OCI-M1 (cell line): Measurements from ENCODE around the gene COA1.

ENCODE experiments used
- DNase-seq: peaks from one replicate; lab custom pipeline; 2025; lab: John Stamatoyannopoulos, UW

COA1 gene

DNA sequence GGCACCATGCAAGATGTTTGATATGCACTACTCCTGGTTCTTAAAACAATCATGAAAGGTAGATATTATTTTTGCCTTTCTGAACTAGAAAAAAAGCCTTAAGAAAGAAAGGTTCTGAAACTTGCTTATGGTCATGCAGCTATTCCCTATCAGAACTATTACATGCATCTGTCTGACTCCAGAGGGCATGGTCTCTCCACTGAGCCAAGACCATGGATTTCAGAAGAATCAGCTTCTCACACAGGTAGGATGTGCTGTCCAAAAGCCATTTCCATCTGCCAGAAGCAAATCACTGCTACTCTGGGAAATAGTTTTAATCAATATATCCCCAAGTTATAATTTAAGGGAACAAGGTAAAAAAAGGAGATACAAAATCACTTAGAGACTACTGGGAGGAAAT is 77.0 kb downstream of the COA1 start:
- no peak for DNase-seq

DNA sequence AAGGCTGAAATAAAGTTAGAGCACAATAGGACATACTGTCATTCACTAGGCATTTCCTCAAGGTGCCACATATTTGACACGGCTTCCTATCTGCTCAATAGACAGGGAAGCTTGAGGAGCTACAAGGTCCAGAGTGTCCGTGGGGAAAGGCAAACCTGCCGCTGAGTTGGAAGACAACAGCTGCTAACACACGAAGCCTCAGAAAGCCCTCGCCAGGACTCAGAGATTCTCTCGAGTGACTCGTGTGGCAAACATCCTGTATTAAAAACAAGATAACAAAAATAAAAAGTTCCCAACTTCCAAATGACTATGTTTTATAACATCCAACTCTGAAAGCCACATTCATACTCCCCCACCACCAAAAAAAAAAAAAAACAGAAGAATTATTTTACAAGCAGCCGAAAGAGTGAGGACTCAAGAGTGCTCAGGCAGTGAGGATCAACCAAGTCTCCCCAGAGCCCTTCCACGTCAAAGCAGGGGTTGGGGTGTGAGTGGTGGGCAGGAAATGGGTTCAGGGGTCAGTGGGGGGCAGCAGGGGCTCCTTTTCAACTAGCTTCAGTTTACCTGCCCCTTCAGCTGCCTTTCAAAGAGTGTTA is 78.8 kb downstream of the COA1 start:
- DNase-seq: no peak

DNA sequence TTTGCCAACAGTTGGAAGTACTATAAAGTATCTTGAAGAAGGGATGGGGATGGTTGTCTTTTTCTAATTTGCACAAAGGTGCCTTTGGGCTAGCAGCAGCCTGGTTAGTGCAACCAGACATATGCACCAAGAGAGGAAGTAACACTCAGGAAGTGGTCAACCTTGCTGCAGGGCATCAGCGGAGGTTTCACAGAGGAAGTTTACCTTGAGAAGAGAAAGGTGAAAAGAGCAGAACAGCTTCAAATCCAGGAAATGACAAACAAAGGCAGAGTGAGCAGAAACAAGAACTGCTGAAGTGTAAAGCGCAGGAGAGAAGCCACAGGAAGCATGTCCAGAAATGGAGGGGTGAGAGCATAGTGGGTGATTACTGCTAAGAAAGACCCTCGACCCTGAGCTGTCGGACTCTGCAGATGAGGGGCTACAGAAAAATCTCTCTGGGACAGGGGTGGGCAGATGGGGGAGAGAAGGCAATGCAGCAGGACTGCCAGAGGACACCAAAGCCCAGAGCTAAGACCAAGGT is 79.5 kb downstream of the COA1 start:
- DNase-seq: no peak

DNA sequence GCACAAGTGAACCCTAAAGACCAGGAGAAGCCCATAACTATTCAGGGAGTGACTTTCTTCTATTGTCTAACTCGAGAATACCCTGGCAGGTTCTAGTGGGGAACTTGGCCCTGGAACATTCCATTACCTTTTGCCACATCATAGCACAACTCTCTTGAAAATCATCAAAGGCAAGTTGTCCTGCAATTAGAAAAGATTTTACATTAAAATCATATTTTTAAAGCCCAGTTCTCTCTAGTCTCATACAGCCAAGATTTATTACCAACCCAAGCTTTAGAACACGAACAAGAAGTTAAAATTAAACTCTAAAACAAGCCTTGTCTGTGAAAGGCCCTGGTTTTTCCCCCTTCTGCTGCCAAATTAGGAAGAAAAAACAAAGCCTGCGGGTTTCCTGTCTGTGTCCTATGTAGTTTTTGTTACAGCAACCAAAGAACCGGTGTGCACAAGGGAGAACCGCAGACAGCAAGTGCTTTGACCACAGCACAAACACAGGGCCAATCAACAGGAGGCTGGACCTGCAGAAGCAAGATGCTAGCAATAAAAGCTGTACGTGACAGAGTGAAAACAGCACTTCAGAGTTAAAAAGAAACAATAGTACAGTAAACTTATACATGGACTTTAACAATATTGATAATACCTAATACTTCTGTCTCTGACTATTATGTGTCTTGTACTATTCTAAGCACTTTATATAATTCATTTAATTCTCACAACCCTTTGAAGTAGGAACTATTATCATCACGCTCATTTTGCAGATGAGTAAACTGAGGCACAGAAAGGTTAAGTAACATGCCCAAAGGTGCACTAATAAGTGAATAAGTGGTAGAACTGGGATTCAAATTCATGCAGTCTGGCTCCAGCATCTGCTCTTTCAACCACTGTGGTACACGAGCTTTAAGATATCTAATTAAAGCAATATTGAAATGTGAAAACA is 80.6 kb downstream of the COA1 start:
- DNase-seq: no peak

DNA sequence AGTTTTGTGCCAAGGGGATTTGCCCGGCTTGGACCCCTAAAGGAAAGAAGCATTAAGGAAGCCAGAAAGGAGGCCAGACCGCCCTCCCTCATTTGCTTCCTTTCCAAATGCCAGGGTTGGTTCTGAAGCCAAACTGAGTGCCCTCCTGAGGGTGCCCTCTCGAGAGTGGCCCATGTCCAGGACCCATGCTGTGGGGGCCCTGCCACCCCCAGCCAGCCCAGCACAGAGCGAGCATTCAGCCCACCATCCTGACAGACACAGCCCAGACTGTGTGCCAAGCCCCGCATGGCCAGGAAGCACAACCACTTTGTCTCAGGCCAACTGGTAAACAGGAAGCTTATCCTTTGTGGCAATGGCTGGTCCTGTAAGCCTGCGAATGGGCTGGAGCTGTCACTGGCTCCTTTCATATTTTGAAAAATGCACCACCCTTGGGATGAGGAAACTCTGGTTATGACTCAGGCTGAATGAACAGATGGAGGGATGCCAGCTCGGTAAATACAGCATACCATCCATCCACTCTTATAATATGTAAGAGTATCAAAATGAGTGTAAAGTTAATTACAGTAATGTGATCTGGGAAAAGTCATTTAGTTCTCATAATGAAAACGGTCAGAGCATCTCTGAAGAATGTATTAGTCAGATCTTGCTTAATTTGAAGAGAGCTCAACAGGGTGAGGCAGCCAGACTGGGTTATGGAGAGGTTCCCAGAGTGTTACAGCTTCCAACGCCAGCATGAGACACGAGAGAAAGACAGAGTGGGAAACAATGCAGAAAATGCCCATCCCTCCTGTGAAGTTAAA is 81.5 kb downstream of the COA1 start:
- DNase-seq: no peak

DNA sequence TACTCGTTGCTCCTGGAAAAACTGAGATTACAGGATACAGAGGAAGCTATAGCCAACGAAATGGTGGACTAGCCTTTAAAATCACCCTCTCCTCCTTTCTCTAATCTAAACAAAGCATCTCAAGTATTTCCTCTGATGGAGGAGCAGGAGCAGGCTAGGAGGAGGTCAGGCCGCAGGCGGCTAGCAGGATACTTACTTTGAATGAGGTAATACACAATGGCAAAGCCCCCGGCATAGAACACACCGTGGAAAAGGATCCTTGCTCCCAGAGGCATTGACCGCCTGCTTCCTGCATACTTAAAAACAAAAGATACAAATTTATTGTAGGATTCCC is 82.0 kb downstream of the COA1 start:
- DNase-seq: no peak

DNA sequence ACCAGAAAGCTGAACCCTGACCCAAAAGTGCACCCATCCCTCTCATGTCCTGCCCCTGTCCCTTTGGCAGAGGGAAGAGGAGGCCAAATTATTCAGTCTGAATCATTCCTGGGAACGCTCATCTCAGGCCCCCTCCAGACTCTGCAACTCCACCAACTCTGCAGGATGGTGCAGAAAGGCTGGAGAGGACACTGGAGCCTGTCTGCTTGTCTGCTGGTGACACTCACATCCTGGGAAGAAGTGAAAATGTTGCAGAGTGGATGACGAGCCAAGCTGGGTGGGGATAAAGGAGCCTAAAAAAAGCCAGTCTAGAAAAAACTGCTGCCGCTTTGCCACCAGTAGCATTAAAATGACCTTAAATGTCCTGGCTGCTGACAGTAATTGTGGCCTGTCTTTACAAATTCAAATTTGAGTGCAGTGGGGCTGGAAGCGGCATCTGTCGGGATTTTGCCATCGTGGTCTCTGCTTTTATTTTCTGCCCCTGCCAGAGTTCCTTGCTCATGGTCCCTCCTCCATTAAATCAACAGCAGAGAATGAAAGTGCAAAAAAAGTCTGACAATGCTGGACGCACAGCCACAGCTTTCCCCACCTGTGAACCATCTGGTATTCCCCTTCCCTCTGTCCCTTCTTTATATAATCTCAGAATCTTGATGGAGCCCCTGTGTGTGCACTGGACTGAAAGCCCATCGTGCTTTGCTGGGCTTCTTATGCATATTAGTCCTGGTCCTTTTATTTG is 82.6 kb downstream of the COA1 start:
- DNase-seq: no peak

DNA sequence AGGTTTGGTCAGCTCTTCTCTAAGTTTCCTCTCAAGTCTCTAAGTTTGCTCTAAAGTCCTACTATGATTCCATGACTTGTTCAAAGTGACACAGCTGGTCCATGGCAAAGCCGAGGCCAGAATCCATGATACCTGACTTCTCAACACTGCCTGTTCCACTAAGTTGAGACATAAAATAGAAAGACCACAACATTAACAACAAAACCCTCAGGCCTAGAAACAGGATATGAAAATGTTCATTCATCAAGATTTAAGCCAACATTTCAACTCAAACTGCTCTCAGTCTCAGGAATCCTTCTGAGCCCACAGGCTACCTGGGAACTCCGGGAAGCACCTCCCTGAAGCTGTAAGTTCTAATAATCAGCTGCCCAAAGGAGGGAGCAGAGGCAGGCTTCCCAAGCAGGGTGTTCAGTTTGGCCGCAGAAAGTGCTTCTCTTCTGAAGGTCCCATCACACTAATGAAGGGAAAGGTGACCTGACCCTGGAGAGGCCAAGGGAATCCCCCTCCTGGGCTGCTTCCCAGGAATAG is 83.6 kb downstream of the COA1 start:
- no peak for DNase-seq

DNA sequence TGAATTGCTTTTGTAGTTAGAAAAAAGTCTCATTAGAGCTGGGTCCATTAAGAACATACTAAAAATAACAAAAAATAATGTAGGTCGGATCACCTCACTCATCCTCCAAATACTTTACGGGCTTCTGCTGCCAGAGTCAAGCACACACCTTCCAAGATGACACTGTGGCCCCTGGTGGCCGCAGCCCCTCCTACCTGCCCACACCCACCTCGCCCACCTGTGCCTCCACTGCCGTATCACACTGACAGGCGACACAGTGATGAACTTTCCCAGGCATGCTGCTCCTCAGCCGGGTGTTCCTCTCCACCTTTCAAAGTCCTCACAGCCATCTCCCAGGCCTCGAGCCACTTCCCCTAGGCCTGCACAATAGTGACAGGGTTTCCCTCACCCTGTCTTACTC is 85.5 kb downstream of the COA1 start:
- DNase-seq: no peak

DNA sequence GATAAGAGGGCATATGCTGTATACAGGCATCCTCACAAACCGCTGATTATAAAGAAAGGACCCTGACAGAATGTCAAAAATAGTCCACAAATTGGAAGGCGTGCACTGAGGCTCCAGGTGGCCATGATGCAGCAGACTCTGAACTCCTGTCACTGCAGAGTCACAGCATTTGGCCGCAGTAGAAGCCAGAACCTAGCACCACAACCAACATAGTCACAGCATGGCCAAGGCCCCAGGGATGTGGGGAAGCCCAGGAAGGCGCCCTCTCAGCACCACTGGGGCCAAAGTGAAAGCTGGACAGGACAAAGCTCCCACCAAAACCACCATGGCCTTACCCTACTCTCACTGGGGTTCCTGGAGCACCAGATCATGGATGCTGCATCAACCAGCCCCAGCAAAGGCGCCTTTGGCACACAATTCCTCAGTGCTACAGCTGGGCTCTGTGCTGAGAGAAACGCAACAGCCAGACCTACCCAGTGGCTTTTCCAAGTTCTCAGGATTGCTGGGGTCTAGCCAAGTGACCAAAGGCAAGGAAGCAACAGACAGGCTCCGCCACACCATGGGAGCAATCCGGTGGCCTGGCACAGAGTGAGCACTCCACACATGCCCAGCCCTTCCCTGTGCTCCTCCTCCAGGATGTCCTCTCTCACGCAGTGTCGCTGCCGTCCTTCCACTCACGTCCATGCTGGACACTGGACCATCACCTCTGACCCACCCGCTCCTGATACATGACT is 86.3 kb downstream of the COA1 start:
- DNase-seq: no peak

DNA sequence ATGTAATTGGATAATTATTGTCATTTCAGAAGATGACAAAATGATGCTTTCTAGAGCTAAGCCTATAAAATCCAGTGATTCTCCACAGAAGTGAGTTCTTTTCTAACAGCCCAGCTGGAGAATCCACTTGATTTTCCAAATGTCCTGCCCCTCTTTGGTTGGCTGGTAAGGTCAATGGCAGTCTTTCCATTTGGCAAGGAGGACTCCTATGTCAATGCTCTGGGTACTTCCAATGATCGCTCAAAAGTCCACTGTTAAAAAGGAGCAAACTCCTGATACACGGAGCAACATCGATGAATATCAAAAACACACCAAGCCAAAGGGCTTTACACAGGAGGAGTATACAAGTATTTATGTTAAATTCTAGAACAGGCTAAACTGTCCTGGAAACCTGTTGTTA is 88.6 kb downstream of the COA1 start:
- DNase-seq: no peak

DNA sequence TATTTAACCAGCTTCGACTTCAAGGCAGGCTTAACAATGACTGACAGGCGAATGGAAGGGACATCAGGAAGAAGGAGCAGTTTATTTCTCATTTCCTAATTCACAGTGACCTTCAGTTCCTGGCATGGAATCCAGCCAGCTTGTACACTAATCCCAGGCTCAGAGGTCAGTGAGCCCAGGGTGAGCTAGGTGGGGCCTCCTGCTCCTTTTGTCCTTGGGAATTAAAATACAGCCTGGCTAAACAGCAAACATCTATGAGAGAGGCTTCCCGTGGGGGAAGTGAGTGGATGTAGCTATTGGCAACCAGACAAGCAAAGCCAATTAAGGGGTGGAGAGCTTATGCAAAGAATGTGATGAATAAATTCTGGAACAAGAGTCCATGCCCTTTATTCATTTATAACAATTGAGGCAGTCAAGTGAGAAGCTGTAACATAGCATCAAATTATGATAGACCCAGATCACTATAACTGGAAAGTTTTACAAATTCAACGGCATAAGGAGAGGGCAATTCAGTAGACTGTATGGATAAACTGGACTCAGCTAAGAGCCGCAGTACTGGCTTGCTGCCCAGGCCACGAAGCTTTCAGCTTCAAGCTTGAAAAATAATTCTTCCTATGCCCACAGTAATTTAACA is 89.3 kb downstream of the COA1 start:
- DNase-seq: no peak

DNA sequence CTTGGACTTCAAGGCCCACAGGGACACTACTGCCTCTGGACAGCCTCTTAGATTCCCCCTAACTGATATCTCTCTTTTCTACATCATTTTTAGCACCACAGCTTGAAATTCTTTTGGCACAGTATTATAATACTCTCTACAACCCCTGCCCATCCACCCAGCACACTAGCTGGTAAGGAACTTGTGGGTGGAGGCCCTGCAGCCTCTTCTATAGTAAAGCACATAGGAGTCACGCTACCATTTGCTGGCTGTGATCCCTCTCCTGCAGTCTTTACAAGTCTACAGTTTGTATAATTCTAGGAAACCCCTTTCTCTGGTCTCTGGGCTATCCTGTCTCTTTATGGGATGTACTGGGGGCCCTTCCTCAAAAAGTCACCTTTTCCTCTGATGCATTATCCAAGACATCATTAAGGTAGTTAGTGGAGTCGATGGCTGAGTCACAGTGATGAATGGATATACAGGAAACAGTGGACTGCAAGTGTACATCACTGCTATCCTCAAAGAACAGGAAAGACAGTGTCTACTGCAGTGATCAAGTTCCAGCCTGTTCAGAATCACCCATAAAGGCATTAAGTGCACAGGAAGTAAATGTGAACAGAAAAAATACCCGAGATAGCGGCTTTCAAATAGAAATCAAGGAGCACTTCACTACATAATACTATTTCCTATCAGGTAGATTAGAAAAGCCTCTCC is 92.1 kb downstream of the COA1 start:
- DNase-seq: no peak

DNA sequence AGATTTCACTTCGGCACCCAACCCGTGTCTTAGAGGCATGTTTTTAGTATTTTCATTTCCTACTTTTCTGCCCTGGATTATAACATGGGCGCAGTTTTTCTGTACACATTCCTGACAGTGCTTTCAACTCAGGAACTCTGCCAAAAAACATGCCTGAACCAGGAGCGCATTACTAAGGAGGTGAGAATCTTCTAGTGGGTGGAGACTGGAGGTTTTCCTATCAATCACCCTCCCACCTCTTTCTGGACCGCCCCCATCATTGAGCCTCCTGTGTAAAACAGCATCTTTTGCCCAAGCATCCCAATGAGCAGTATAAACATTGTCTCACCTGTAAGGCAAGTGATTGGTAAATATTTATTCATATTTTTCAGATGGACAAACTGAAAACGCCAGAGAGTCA is 93.2 kb downstream of the COA1 start:
- DNase-seq: no peak

DNA sequence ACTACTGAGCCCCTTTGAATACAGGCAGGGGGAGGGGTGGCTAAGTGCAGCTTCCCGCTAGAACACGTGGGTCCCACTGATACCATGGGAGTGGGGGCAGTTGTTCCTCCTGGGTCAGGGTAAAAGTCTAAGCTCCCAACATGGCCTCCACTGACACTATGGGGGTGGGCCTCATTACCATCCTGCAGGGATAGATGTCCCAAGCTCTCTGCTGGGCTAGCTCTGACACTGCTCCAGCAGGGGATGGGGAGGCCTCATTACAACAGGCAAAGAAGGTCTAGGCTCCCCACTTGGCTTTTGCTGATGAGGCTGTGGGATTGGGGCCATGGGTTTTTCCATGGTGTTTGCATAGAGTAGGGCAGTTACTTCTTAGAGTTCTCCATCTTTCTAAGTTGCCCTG is 94.9 kb downstream of the COA1 start:
- DNase-seq: no peak

DNA sequence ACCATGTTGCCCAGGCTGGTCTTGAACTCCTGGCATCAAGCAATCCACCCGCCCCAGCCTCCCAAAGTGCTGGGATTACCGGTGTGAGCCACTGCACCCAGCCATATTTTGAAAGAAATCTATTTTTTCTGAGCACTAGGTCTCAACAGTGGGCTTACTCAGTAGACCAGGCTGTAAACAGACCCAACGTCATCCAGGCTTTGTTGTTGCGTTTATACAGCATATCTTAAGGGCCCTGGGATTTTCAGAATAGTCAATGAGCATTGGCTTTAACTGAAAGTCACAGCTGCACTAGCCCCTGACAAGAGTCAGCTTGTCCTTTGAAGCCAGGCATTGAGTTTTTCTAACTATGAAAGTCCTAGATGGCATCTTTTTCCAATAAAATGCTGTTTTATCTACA is 96.6 kb downstream of the COA1 start:
- DNase-seq: no peak

DNA sequence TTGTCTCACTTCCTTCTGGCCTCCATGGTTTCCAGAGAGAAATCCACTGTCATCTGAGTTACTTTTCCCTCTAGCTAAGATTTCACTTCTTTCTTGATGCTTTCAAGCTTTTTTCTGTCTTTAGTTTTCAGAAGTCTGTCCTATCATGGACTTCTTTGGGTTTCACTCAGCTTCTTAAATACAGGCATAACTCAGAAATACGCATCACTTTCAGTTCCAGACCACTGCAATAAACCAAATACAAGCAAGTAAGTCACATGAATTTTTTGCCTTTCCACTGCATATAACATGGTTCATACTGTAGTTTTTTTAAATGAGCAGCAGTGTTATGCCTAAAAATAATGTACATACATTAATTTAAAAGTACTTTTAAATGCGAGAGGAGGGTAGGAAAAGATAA is 97.8 kb downstream of the COA1 start:
- DNase-seq: no peak

DNA sequence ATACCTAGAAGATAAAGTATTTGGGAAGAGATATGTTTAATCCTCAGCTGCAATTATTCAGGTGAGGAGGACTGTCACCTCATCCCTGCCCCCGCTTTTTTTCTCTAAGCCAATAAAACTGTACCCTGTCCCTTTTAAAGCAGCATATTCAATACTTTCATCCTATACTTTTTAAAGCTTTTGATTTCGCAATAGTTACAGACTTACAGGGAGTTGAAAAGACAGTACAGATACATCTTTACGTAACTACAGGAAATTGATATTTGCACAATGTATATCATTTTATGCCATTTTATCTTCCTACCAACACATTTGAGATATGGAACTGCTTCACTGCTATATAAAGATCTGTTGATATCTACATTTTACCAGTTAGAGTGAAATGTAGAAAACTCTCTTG is 98.8 kb downstream of the COA1 start:
- DNase-seq: peak; percentile 2

DNA sequence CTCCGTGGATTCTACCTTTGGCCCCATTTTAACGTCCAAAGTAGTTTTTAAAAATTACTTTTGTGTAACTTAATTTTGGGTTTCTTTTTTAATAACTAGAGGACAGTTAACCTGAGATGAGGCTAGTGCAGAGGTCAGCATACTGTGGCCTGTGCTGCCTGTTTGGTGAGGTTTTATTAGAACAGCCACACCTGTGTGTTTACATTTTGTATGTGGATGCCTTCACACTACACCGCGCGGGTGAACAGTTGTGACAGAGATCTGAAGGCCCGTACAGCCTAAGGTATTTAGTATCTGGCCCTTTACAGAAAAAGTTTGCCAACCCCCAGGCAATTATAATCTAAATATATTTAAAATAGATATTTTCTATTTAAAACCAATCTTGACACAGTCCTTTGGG is 99.5 kb downstream of the COA1 start:
- DNase-seq: no peak

DNA sequence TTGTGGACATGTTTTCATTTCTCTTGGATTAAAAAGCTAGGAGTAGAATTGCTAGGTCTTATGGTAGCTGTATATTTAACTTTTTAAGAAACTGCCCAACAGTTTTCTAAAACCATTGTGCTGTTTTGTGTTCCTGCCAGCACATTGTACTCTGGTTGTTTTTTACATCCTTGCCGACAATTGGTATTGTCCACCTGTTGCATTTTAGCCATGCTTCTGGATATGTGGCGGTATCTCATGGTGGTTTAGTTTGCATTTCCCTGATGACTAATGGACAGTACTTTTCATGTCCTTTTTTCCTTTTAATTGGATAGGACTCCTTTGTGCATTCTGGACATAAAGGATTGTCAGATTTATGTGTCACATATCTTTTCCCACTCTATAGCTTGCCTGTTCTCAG is 100.9 kb downstream of the COA1 start:
- DNase-seq: no peak
